T47D (cell line): ENCODE data around the gene ZNF808.
"Not testable (repeated sequence)": the region's sequence is repeated elsewhere in the genome, so short reads cannot be mapped to it uniquely, and the experiment has no call there.

Experiments
- DNase-seq, 2 experiments: peaks; one replicate each; pipeline versions ENCODE4 v3.0.0 to v3.0.0-alpha.2; 2011 to 2012; ENCODE audit warnings: low read depth in 1 of 2, low spot score in 1 of 2
- JUND ChIP-seq: IDR thresholded peaks from 2 replicates; pipeline ENCODE4 v1.6.1; 2012; ENCODE audit warnings: low read depth
- in situ Hi-C: cut with HindIII; loops from 2 replicates; pipeline ENCODE4 v1.10.0; 2016; ENCODE audit warnings: low sequenced_read_pairs, low pct_unique_long_range_greater_than_20kb

Gene ZNF808

DNA sequence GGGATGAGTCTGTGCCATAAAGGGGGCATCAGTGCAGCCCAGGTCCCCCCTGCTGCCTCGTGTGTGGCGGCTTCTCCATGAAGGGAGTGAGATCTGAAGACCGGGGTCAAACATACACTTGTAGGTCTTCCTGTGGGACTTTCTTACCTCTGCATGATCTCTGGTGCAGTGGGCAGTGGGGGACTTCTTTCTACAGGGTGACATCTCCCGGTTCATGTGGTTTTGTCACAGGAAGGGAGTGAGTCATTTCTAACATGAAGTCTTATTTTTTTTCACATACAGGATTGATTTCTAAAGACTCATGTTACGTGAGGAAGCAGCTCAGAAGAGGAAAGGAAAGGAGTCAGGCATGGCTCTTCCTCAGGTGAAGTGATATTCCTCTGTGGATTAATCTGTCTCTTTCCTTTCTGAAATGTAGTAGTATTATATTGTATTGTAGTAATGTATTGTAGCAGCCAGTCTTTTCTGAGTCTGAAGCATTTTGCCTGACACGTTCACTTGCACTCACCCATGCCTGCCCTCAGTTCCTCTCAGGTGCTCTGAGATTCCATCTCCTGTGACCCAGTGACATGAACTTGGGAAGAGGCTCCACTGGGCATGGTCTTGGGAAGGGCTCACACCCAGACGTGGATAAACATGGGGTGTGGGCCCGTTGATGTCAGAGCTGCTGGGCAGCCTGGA is 15.7 kb downstream of the ZNF808 start:
- no peak for DNase-seq
- TF ChIP-seq JUND: no peak
- in situ Hi-C loops: no loop called here

DNA sequence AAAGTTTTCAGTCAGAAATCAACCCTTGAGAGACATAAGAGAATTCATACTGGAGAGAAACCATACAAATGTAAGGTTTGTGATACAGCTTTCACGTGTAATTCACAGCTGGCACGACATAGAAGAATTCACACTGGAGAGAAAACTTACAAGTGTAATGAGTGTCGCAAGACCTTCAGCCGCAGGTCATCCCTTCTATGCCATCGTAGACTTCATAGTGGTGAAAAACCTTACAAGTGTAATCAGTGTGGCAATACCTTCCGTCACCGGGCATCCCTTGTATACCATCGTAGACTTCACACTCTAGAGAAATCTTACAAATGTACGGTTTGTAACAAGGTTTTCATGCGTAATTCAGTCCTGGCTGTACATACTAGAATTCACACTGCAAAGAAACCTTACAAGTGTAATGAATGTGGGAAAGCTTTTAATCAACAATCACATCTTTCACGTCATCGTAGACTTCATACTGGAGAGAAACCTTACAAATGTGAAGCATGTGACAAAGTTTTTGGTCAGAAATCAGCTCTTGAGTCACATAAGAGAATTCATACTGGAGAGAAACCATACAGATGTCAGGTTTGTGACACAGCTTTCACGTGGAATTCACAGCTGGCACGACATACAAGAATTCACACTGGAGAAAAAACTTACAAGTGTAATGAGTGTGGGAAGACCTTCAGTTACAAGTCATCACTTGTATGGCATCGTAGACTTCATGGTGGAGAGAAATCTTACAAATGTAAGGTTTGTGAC is 26.9 kb downstream of the ZNF808 start:
- no peak for DNase-seq
- in situ Hi-C loops: no loop called here
- TF ChIP-seq JUND: no peak

GRCh38 chr19:52557231-52557995 is 29.9 kb downstream of the ZNF808 start:
- DNase-seq: no peak
- TF ChIP-seq JUND: no peak
- in situ Hi-C loops: no loop called here

- DNase-seq, in situ Hi-C loops: not testable (repeated sequence)
Measured at GRCh38 chr19:52558732-52559445, 31.4 kb downstream of the ZNF808 start.

- in situ Hi-C loops: not testable (repeated sequence)
Measured at GRCh38 chr19:52561611-52562010, 34.1 kb downstream of the ZNF808 start.

GRCh38 chr19:52566121-52566520 is 38.7 kb downstream of the ZNF808 start:
- in situ Hi-C loops: no loop called here
- DNase-seq: no peak
- TF ChIP-seq JUND: no peak

More at GRCh38 chr19:52561611-52562010, 34.1 kb downstream of the ZNF808 start:
- not testable (repeated sequence) for DNase-seq

DNA sequence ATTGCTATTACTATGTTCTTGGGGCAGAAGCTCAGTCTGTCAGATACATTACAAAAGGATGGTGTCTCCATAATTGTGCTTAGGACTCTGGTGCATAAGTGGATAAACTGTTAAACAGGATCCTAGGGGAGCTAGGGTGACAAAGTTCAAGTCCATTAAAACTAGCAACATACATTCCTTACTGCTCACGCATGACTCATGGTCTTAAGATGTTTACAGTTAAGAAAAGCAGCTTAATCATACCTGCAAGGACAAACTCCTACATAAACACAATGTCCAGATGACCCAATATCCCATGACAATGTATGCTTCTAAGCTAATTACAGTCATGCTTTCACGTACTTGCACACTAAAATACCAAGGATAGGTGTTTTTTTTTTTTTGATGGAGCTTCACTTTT is 39.1 kb downstream of the ZNF808 start:
- in situ Hi-C loops: no loop called here
- peak in 1 of 2 experiments; percentile 30 for DNase-seq
- TF ChIP-seq JUND: no peak

GRCh38 chr19:52567921-52568320 is 40.5 kb downstream of the ZNF808 start:
- DNase-seq: no peak
- in situ Hi-C loops: no loop called here
- TF ChIP-seq JUND: no peak

DNA sequence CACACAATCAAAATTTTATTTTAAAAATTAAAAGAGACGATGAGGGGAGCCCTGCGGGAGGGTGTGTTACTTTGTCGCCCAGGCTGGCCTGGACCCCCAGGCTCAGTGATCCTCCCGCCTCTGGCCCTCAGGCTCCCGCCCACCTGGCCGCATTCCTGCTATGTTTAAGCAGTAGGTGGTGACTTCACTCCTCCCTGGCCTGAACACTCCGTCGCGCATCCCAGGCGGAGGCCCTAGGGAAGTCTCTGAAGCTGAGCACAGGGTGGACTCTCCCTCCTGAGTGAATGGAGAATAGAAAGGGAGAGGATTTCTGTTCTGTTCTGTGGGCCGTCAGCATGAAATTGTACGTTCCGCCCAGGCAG is 42.2 kb downstream of the ZNF808 start:
- in situ Hi-C loops: not testable (repeated sequence)
- DNase-seq: peak; percentile 19 to 75

- in situ Hi-C loops: no loop called here
- peak; percentile 49 to 94 for DNase-seq
Measured at GRCh38 chr19:52570000-52570861, 42.8 kb downstream of the ZNF808 start, which contains the start of gene ZNF701. Gene ZNF701, plus strand, starts transcription at chr19:52570287. Its CDS starts 3,861 bp downstream, at chr19:52574148.

GRCh38 chr19:52584736-52585440 is 57.4 kb downstream of the ZNF808 start:
- in situ Hi-C loops: no loop called here
- no peak for TF ChIP-seq JUND
- DNase-seq: no peak

More at GRCh38 chr19:52570000-52570861, 42.8 kb downstream of the ZNF808 start, which contains the start of gene ZNF701:
- TF ChIP-seq JUND: no peak
